ENCODE measurements around the gene ASPG.

Gene ASPG

DNA sequence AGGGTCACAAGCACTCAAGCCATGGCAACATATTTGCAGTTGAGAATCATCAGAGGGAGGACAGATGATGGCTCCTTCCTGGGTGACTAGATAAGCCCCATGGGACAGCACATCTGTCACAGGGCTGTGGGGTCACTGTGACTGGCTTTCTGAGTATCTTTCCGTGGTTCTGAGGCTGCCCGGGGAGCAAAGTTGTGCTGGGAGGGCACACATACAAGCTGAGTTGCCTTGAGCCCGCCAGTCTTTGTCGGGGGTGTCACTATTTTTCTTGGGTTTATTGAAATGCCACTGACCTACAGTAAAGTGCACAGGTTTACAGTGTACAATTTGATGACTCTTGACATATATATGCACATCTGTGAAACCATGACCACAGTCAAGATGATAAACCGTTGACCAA lies 35.6 kb downstream of the ASPG start:
- no peak overlapping the region for H3K27ac ChIP-seq (ENCODE audit: low read depth, low read length)
- no peaks in the 10 kb centered on the region for H3K36me3 ChIP-seq (ENCODE audit: control insufficient read depth, insufficient read depth, low read length)
- H3K27me3 ChIP-seq (ENCODE audit: control insufficient read depth, insufficient read depth, low read length) = peaks cover 54% of the 10 kb centered on the region
- no peaks in the 10 kb centered on the region for H3K4me1 ChIP-seq (ENCODE audit: control insufficient read depth, insufficient read depth, low read length)
- H3K9me3 ChIP-seq (ENCODE audit: control insufficient read depth, insufficient read depth, low read depth, low read length) = peaks cover 10% of the 10 kb centered on the region
- H3K4me3 ChIP-seq (ENCODE audit: low read depth, low read length) = no peak overlapping the region
- H3K9ac ChIP-seq (ENCODE audit: low read length) = no peak overlapping the region

GRCh38 chr14:104123879-104124278 lies 38.4 kb downstream of the ASPG start:
- no peaks in the 10 kb centered on the region for H3K36me3 ChIP-seq (ENCODE audit: control insufficient read depth, insufficient read depth, low read length)
- H3K27me3 ChIP-seq (ENCODE audit: control insufficient read depth, insufficient read depth, low read length) = peaks cover 26% of the 10 kb centered on the region
- no peak overlapping the region for H3K4me3 ChIP-seq (ENCODE audit: low read depth, low read length)
- H3K9me3 ChIP-seq (ENCODE audit: control insufficient read depth, insufficient read depth, low read depth, low read length) = peaks cover 23% of the 10 kb centered on the region
- no peak overlapping the region for H3K27ac ChIP-seq (ENCODE audit: low read depth, low read length)
- H3K9ac ChIP-seq (ENCODE audit: low read length) = no peak overlapping the region
- H3K4me1 ChIP-seq (ENCODE audit: control insufficient read depth, insufficient read depth, low read length) = no peaks in the 10 kb centered on the region

DNA sequence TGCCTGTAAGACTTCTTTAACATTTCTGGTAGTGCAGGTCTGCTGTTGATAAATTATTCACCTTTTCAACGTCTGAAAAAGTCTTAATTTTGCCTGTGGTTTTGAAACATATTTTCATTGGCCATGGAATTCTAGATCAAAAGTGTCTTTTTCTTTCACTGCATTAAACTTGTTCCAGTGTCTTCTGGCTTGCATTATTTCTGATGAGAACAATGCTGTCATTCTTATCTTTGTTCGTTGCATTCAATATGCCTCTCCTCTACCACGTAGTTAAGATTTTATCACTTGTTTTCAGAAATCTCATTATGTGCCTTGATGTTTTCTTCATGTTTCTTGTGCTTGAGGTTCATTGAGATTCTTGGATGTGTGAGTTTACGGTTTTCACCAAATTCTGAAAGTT lies 39.5 kb downstream of the ASPG start:
- no peak overlapping the region for H3K27ac ChIP-seq (ENCODE audit: low read depth, low read length)
- H3K36me3 ChIP-seq (ENCODE audit: control insufficient read depth, insufficient read depth, low read length) = no peaks in the 10 kb centered on the region
- no peaks in the 10 kb centered on the region for H3K4me1 ChIP-seq (ENCODE audit: control insufficient read depth, insufficient read depth, low read length)
- no peak overlapping the region for H3K9ac ChIP-seq (ENCODE audit: low read length)
- H3K4me3 ChIP-seq (ENCODE audit: low read depth, low read length) = no peak overlapping the region
- H3K27me3 ChIP-seq (ENCODE audit: control insufficient read depth, insufficient read depth, low read length) = peaks cover 15% of the 10 kb centered on the region
- H3K9me3 ChIP-seq (ENCODE audit: control insufficient read depth, insufficient read depth, low read depth, low read length) = peaks cover 31% of the 10 kb centered on the region

DNA sequence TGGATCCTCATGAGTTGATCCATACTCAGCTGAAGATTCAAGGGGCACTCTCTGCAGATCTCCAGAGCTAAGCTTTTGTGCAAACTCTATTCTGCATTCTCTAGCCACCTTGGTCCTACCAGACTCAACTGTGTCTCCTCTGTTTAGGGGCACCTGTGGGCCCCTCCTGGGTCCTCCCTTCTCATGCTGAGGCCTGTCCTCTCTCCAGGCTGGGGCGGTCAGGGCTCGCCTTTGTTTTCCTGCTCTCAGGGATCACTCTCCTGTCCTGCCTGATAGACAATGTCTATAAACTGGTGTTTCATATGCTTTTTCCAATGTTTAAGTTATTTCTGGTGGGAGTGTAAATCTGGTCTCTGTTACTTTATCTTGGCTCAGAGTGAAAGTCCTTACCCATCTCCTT lies 41.3 kb downstream of the ASPG start:
- no peaks in the 10 kb centered on the region for H3K4me1 ChIP-seq (ENCODE audit: control insufficient read depth, insufficient read depth, low read length)
- H3K27me3 ChIP-seq (ENCODE audit: control insufficient read depth, insufficient read depth, low read length) = peaks cover 2% of the 10 kb centered on the region; the same call in 1 of the 2 replicates
- no peaks in the 10 kb centered on the region for H3K36me3 ChIP-seq (ENCODE audit: control insufficient read depth, insufficient read depth, low read length)
- H3K9ac ChIP-seq (ENCODE audit: low read length) = no peak overlapping the region
- no peak overlapping the region for H3K4me3 ChIP-seq (ENCODE audit: low read depth, low read length)
- no peak overlapping the region for H3K27ac ChIP-seq (ENCODE audit: low read depth, low read length)
- H3K9me3 ChIP-seq (ENCODE audit: control insufficient read depth, insufficient read depth, low read depth, low read length) = peaks cover 34% of the 10 kb centered on the region

GRCh38 chr14:104128981-104129380 lies 43.5 kb downstream of the ASPG start:
- H3K27ac ChIP-seq (ENCODE audit: low read depth, low read length) = no peak overlapping the region
- H3K4me1 ChIP-seq (ENCODE audit: control insufficient read depth, insufficient read depth, low read length) = no peaks in the 10 kb centered on the region; the same call in 1 of the 2 replicates
- no peaks in the 10 kb centered on the region for H3K36me3 ChIP-seq (ENCODE audit: control insufficient read depth, insufficient read depth, low read length)
- peaks cover 31% of the 10 kb centered on the region for H3K9me3 ChIP-seq (ENCODE audit: control insufficient read depth, insufficient read depth, low read depth, low read length)
- peaks cover 20% of the 10 kb centered on the region for H3K27me3 ChIP-seq (ENCODE audit: control insufficient read depth, insufficient read depth, low read length)
- H3K9ac ChIP-seq (ENCODE audit: low read length) = no peak overlapping the region
- no peak overlapping the region for H3K4me3 ChIP-seq (ENCODE audit: low read depth, low read length)

DNA sequence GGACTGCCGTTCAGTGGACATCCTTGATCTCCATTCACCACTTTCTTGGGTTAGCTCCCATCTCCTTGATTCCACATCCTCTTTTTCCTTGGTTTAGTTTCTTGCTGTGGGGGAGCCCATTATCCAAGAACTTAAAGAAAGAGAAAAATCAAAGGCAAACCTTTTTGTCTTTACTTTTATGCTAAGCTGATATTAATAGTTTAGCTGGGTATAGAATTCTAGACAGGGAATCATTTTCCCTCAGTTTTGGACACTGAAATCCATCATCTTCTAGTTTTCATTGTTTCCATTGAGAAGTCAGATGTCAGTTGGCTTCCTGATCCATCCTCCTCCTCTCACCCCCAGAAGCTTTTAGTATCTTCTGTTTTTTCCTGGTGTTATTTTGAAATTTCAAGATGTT lies 44.1 kb downstream of the ASPG start:
- Histone ChIP-seq H3K4me3 (ENCODE audit: low read depth, low read length) (no peak overlapping the region), H3K4me1 (ENCODE audit: control insufficient read depth, insufficient read depth, low read length) (no peaks in the 10 kb centered on the region; the same call in 1 of the 2 replicates), H3K9me3 (ENCODE audit: control insufficient read depth, insufficient read depth, low read depth, low read length) (peaks cover 31% of the 10 kb centered on the region), H3K9ac (ENCODE audit: low read length) (no peak overlapping the region), H3K36me3 (ENCODE audit: control insufficient read depth, insufficient read depth, low read length) (no peaks in the 10 kb centered on the region), H3K27me3 (ENCODE audit: control insufficient read depth, insufficient read depth, low read length) (peaks cover 25% of the 10 kb centered on the region), H3K27ac (ENCODE audit: low read depth, low read length) (no peak overlapping the region)

DNA sequence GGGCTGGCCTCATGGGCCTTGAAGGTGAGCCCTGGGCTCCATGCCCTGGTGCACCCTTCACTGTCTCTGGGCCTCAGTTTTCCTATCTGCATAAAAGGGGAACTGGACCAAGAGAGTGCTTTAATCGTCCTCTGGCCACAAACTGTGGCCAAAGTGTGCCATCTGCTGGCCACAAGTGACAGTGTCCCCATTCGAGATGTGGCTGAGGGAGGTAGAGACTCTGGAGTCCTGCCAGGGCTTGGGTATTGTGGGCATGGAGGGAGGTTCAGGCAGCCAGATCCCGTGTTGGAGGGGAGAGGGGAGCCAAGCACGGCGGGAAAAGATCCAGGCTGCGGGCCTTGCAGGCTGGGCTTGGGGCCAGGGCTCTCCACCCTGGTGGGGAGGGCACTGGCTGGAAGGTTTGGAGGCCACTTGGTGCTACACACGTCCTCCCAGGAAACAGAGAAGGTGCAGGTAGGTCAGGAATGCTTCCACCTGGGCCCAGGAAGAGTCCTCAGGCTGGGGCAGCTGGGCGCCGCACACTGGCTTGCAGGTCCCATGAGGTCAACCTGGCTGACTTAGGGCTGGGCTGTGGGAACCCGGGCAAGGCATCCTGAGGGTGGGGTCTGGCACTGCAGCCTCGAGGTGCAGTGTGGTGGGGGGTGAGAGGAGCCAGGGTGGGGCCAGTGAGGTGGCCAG lies 45.6 kb downstream of the ASPG start:
- Histone ChIP-seq H3K4me1 (ENCODE audit: control insufficient read depth, insufficient read depth, low read length) (peaks cover 9% of the 10 kb centered on the region), H3K4me3 (ENCODE audit: low read depth, low read length) (no peak overlapping the region), H3K27ac (ENCODE audit: low read depth, low read length) (no peak overlapping the region), H3K36me3 (ENCODE audit: control insufficient read depth, insufficient read depth, low read length) (no peaks in the 10 kb centered on the region), H3K9me3 (ENCODE audit: control insufficient read depth, insufficient read depth, low read depth, low read length) (peaks cover 25% of the 10 kb centered on the region), H3K9ac (ENCODE audit: low read length) (no peak overlapping the region), H3K27me3 (ENCODE audit: control insufficient read depth, insufficient read depth, low read length) (peaks cover 41% of the 10 kb centered on the region)

GRCh38 chr14:104131968-104132732 lies 46.6 kb downstream of the ASPG start:
- H3K9ac ChIP-seq (ENCODE audit: low read length) = no peak overlapping the region
- H3K27me3 ChIP-seq (ENCODE audit: control insufficient read depth, insufficient read depth, low read length) = peaks cover 50% of the 10 kb centered on the region
- H3K27ac ChIP-seq (ENCODE audit: low read depth, low read length) = no peak overlapping the region
- no peaks in the 10 kb centered on the region for H3K36me3 ChIP-seq (ENCODE audit: control insufficient read depth, insufficient read depth, low read length)
- no peak overlapping the region for H3K4me3 ChIP-seq (ENCODE audit: low read depth, low read length)
- peaks cover 15% of the 10 kb centered on the region for H3K4me1 ChIP-seq (ENCODE audit: control insufficient read depth, insufficient read depth, low read length)
- peaks cover 16% of the 10 kb centered on the region for H3K9me3 ChIP-seq (ENCODE audit: control insufficient read depth, insufficient read depth, low read depth, low read length)

DNA sequence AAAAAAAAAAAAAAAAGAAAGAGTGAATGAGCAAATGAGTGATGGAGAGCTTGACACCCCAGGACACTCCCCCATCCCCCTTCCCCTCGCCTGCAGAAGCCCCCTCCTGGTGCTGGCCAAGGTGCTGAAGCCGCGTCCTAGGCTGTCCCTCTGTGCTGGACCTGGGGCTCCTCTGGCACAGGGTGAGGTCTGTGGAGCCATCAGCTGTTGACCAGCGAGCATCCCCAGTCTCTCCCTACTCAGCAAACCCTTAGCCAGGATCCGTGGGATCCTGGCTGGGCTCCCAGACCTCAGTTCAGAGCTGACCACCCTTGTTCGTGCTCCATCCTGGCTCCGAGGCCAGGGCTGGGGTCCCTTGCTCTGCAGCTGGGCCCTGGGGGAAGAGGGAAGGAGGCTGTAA lies 47.5 kb downstream of the ASPG start:
- Histone ChIP-seq H3K9ac (ENCODE audit: low read length) (no peak overlapping the region), H3K36me3 (ENCODE audit: control insufficient read depth, insufficient read depth, low read length) (no peaks in the 10 kb centered on the region), H3K4me1 (ENCODE audit: control insufficient read depth, insufficient read depth, low read length) (peaks cover 17% of the 10 kb centered on the region), H3K9me3 (ENCODE audit: control insufficient read depth, insufficient read depth, low read depth, low read length) (peaks cover 14% of the 10 kb centered on the region), H3K27me3 (ENCODE audit: control insufficient read depth, insufficient read depth, low read length) (peaks cover 57% of the 10 kb centered on the region), H3K27ac (ENCODE audit: low read depth, low read length) (no peak overlapping the region), H3K4me3 (ENCODE audit: low read depth, low read length) (no peak overlapping the region)

- no peaks in the 10 kb centered on the region for H3K36me3 ChIP-seq (ENCODE audit: control insufficient read depth, insufficient read depth, low read length)
- no peak overlapping the region for H3K27ac ChIP-seq (ENCODE audit: low read depth, low read length)
- no peak overlapping the region for H3K4me3 ChIP-seq (ENCODE audit: low read depth, low read length)
- peaks cover 13% of the 10 kb centered on the region for H3K9me3 ChIP-seq (ENCODE audit: control insufficient read depth, insufficient read depth, low read depth, low read length)
- no peak overlapping the region for H3K9ac ChIP-seq (ENCODE audit: low read length)
- peaks cover 17% of the 10 kb centered on the region for H3K4me1 ChIP-seq (ENCODE audit: control insufficient read depth, insufficient read depth, low read length)
- H3K27me3 ChIP-seq (ENCODE audit: control insufficient read depth, insufficient read depth, low read length) = peaks cover 57% of the 10 kb centered on the region
These were observed 48.0 kb downstream of the ASPG start for GRCh38 chr14:104133496-104133895.
